Spleen (tissue), 11 donors: ENCODE measurements around the gene BACH2. TPM values are rescaled to one million over a fixed set of nuclear protein-coding genes. Genes with fewer than 3 reads are reported as not detected.

Experiments used
- DNase-seq: peaks from one replicate; pipeline ENCODE4 v3.0.0-alpha.2; 2020
- H3K27ac ChIP-seq, 8 donors: fragments of 200-600 bp; sonication (generic) in 7 of 8; 1 replicate in 4 of 8; 2 replicates in 4 of 8; pipeline versions ENCODE4 v1.5.0 to v1.8.0; 2016 to 2021; ENCODE audit warnings: inconsistent platforms in 4 of 8, mild to moderate bottlenecking in 4 of 8, moderate library complexity in 1 of 8
- H3K27me3 ChIP-seq, 7 donors: fragments of 200-600 bp; sonication (generic) in 6 of 7; replicated peaks in 1 of 7; 1 replicate in 4 of 7; 2 replicates in 3 of 7; pipeline versions ENCODE4 v1.5.0 to v1.8.0; 2016 to 2021; ENCODE audit warnings: inconsistent platforms in 3 of 7, mild to moderate bottlenecking in 1 of 7
- H3K36me3 ChIP-seq, 6 donors: fragments of 200-600 bp; sonication (generic) in 5 of 6; 1 replicate in 4 of 6; 2 replicates in 2 of 6; pipeline versions ENCODE4 v1.5.0 to v1.8.0; 2016 to 2021; ENCODE audit warnings: inconsistent platforms in 2 of 6
- H3K4me1 ChIP-seq, 6 donors: fragments of 200-600 bp; sonication (generic) in 5 of 6; 1 replicate in 3 of 6; 2 replicates in 3 of 6; pipeline versions ENCODE4 v1.5.0 to v1.8.0; 2016 to 2021; ENCODE audit warnings: inconsistent platforms in 3 of 6
- H3K4me3 ChIP-seq, 8 donors: fragments of 200-600 bp; sonication (generic) in 7 of 8; 1 replicate in 4 of 8; 2 replicates in 4 of 8; pipeline versions ENCODE4 v1.5.0 to v1.8.0; 2016 to 2021; ENCODE audit warnings: inconsistent platforms in 4 of 8, mild to moderate bottlenecking in 4 of 8, moderate library complexity in 2 of 8
- H3K9me3 ChIP-seq, 8 donors: fragments of 200-600 bp; sonication (generic) in 7 of 8; 1 replicate in 4 of 8; 2 replicates in 4 of 8; pipeline versions ENCODE4 v1.5.0 to v1.8.0; 2016 to 2021; ENCODE audit warnings: inconsistent platforms in 4 of 8
- CTCF ChIP-seq, 11 experiments: fragments of 200-600 bp in 7 of 11; fragments of 450-650 bp in 4 of 11; sonication (generic) in 4 of 11; IDR thresholded peaks in 8 of 11; conservative IDR thresholded peaks in 3 of 11; 1 replicate in 7 of 11; 2 replicates in 4 of 11; pipeline versions ENCODE4 v1.4.0 to v1.8.0; 2016 to 2021; ENCODE audit warnings: antibody characterized with exemption in 11 of 11, inconsistent platforms in 4 of 11, mild to moderate bottlenecking in 1 of 11
- POLR2A ChIP-seq, 3 donors: fragments of 450-650 bp; IDR thresholded peaks; one replicate each; pipeline ENCODE4 v1.5.1; 2017; ENCODE audit warnings: antibody characterized with exemption in 3 of 3, mild to moderate bottlenecking in 1 of 3
- POLR2AphosphoS5 ChIP-seq, 3 donors: sonication (generic); formaldehyde crosslinking; IDR thresholded peaks; one replicate each; pipeline ENCODE4 v1.5.1; 2017; ENCODE audit warnings: antibody characterized with exemption in 3 of 3
- WGBS, 5 donors: extraction: QIAGEN DNeasy Blood & Tissue Kit in 3 of 5; methylation state at CpG; one replicate each; pipeline versions ENCODE4 v1.1.5 to v1.1.7; 2013 to 2018; 5-methylcytosine and 5-hydroxymethylcytosine counted together
- intact Hi-C: fragments of 100-400 bp; cut with DNase I; formaldehyde crosslinking; loops from one replicate; pipeline ENCODE4 v1.15.0; 2023; ENCODE audit warnings: low total_unique reads
- polyA plus RNA-seq, 3 donors: library from polyadenylated mRNA; stranded (reverse); fragments of 200-250 nt; gene quantifications; one replicate each; pipeline ENCODE4 v1.2.1, GENCODE V29; 2013
- total RNA-seq, 7 donors: library from RNA; depleted of rRNA in 3 of 7; stranded (reverse); fragments of >200 nt in 3 of 7; fragmentation: NEBNext Ultra II Directional in 4 of 7; extraction: Animal tissue kit (Norgen Biotek cat#: 25700) in 4 of 7; gene quantifications; one replicate each; pipeline versions ENCODE4 v1.1.0 to v1.2.1, GENCODE V29; 2016 to 2021
- donor health status: healthy with polysubstance abuse.
- donor health status: DM: no; HTN: no; CAD: no; lungs with moderate emphysema.
- donor health status: DM: no; HTN: no; CAD: no.
- donor health status: Bipolar disorder and iron deficiency.
- donor health status: healthy.
- donor health status: DM: no; HTN: no; CAD: no.
- donor health status: DM: yes; HTN: yes; CAD: no.

The BACH2 gene
- total and polyA plus RNA-seq, 10 donors, result 3.0 to 53.8 (median 32.3) TPM

GRCh38 chr6:90028995-90029635 lies 267.5 kb downstream of the BACH2 start:
- no peak overlapping the region for H3K4me3 ChIP-seq
- no peaks in the 10 kb centered on the region for H3K27me3 ChIP-seq
- H3K4me1 ChIP-seq, result peaks cover 0 to 10% (median 0%) of the 10 kb centered on the region in 6 donors
- WGBS, 5 donors, result 62 to 70% (median 64%) methylated on average over 10 of the region's 10 CpGs
- intact Hi-C loops, result no loop called here
- no peak for TF ChIP-seq CTCF (IDR thresholded peaks at IDR 0.05 in 8 of 11, conservative IDR thresholded peaks at IDR 0.05 in 3 of 11)
- no peak for TF ChIP-seq POLR2AphosphoS5 (IDR thresholded peaks at IDR 0.05)
- TF ChIP-seq POLR2A (IDR thresholded peaks at IDR 0.05), result no peak
- no peak for DNase-seq
- no peak overlapping the region for H3K27ac ChIP-seq
- H3K9me3 ChIP-seq, result peaks cover 0 to 4% (median 0%) of the 10 kb centered on the region in 8 donors
- peaks cover 0 to 4% (median 0%) of the 10 kb centered on the region in 6 donors for H3K36me3 ChIP-seq

- DNase-seq, result no peak
- intact Hi-C loops, result no loop called here
- Histone ChIP-seq H3K36me3 (peaks cover 0 to 4% (median 0%) of the 10 kb centered on the region in 6 donors), H3K4me3 (no peak overlapping the region), H3K4me1 (peaks cover 0 to 10% (median 0%) of the 10 kb centered on the region in 6 donors), H3K27me3 (no peaks in the 10 kb centered on the region), H3K27ac (no peak overlapping the region), H3K9me3 (peaks cover 0 to 4% (median 0%) of the 10 kb centered on the region in 8 donors)
- TF ChIP-seq CTCF (IDR thresholded peaks at IDR 0.05 in 8 of 11, conservative IDR thresholded peaks at IDR 0.05 in 3 of 11) (no peak), POLR2A (IDR thresholded peaks at IDR 0.05) (no peak), POLR2AphosphoS5 (IDR thresholded peaks at IDR 0.05) (no peak)
- 80 to 85% (median 85%) methylated on average over 7 of the region's 7 CpGs for WGBS, 5 donors
Observed at GRCh38 chr6:90028066-90028778, 268.4 kb downstream of the BACH2 start.

GRCh38 chr6:90026216-90026615 lies 270.4 kb downstream of the BACH2 start:
- TF ChIP-seq CTCF (IDR thresholded peaks at IDR 0.05 in 8 of 11, conservative IDR thresholded peaks at IDR 0.05 in 3 of 11) (no peak), POLR2A (IDR thresholded peaks at IDR 0.05) (no peak), POLR2AphosphoS5 (IDR thresholded peaks at IDR 0.05) (no peak)
- Histone ChIP-seq H3K9me3 (no peaks in the 10 kb centered on the region), H3K4me3 (no peak overlapping the region), H3K36me3 (peaks cover 0 to 4% (median 0%) of the 10 kb centered on the region in 6 donors), H3K27me3 (no peaks in the 10 kb centered on the region), H3K27ac (no peak overlapping the region), H3K4me1 (peaks cover 0 to 16% (median 0%) of the 10 kb centered on the region in 6 donors)
- WGBS, 5 donors, result 77 to 90% (median 86%) methylated on average over 1 of the region's 1 CpG
- no peak for DNase-seq
- intact Hi-C loops, result no loop called here

- DNase-seq, result no peak
- Histone ChIP-seq H3K36me3 (peaks cover 0 to 4% (median 0%) of the 10 kb centered on the region in 6 donors), H3K27ac (no peak overlapping the region), H3K4me1 (peaks cover 0 to 16% (median 0%) of the 10 kb centered on the region in 6 donors), H3K4me3 (no peak overlapping the region), H3K27me3 (no peaks in the 10 kb centered on the region), H3K9me3 (no peaks in the 10 kb centered on the region)
- 61 to 75% (median 69%) methylated on average over 5 of the region's 5 CpGs for WGBS, 5 donors
- no peak for TF ChIP-seq POLR2AphosphoS5 (IDR thresholded peaks at IDR 0.05)
- no peak for TF ChIP-seq POLR2A (IDR thresholded peaks at IDR 0.05)
- no peak for TF ChIP-seq CTCF (IDR thresholded peaks at IDR 0.05 in 8 of 11, conservative IDR thresholded peaks at IDR 0.05 in 3 of 11)
- intact Hi-C loops, result no loop called here
Observed at GRCh38 chr6:90025523-90026061, 271.1 kb downstream of the BACH2 start.
